Activated naive CD8-positive, alpha-beta T cell (primary cell): Measurements from ENCODE around the gene NEUROD2.

ENCODE experiments used
- H3K27ac Mint-ChIP-seq: one replicate; pipeline ENCODE4 v1.8.0; 2021; ENCODE audit warnings: mixed read lengths
- H3K27me3 Mint-ChIP-seq: one replicate; pipeline ENCODE4 v1.8.0; 2021; ENCODE audit warnings: mixed read lengths
- H3K36me3 Mint-ChIP-seq: one replicate; pipeline ENCODE4 v1.8.0; 2021; ENCODE audit warnings: mixed read lengths
- H3K4me1 Mint-ChIP-seq: one replicate; pipeline ENCODE4 v1.8.0; 2021; ENCODE audit warnings: low read depth, mixed read lengths
- H3K4me3 Mint-ChIP-seq: one replicate; pipeline ENCODE4 v1.8.0; 2021; ENCODE audit warnings: mild to moderate bottlenecking, mixed read lengths
- H3K9me3 Mint-ChIP-seq: one replicate; pipeline ENCODE4 v1.8.0; 2021; ENCODE audit warnings: low read depth, mixed read lengths

The NEUROD2 gene

GRCh38 chr17:39639566-39640458 lies 32.1 kb upstream of the NEUROD2 start:
- Mint-ChIP-seq H3K27ac (peak overlapping the region; percentile 46), H3K4me3 (peak overlapping the region; percentile 69), H3K4me1 (peaks cover 75% of the 10 kb centered on the region), H3K27me3 (no peaks in the 10 kb centered on the region), H3K36me3 (no peaks in the 10 kb centered on the region), H3K9me3 (no peaks in the 10 kb centered on the region)

GRCh38 chr17:39639043-39639442 lies 31.3 kb upstream of the NEUROD2 start:
- Mint-ChIP-seq H3K4me3 (peak overlapping the region; percentile 68), H3K4me1 (peaks cover 76% of the 10 kb centered on the region), H3K27ac (no peak overlapping the region), H3K9me3 (no peaks in the 10 kb centered on the region), H3K27me3 (no peaks in the 10 kb centered on the region), H3K36me3 (no peaks in the 10 kb centered on the region)

- Mint-ChIP-seq H3K27me3 (no peaks in the 10 kb centered on the region), H3K4me3 (peak overlapping the region; percentile 97), H3K27ac (peak overlapping the region; percentile 86), H3K4me1 (peaks cover 69% of the 10 kb centered on the region), H3K9me3 (no peaks in the 10 kb centered on the region), H3K36me3 (no peaks in the 10 kb centered on the region)
These were observed 30.6 kb upstream of the NEUROD2 start for GRCh38 chr17:39638317-39638716.

GRCh38 chr17:39636927-39637736 lies 29.4 kb upstream of the NEUROD2 start, which contains the start of gene STARD3:
STARD3 (plus strand) TSS chr17:39637144; CDS start chr17:39653532, 16,388 bp downstream.
- Mint-ChIP-seq H3K4me3 (peak within 1 kb of the TSS; percentile 97), H3K36me3 (no peaks in the 10 kb centered on the region), H3K27me3 (no peaks in the 10 kb centered on the region), H3K9me3 (no peaks in the 10 kb centered on the region), H3K27ac (peak within 1 kb of the TSS; percentile 86), H3K4me1 (peaks cover 58% of the 10 kb centered on the region)

- Mint-ChIP-seq H3K27ac (peak overlapping the region; percentile 79), H3K27me3 (no peaks in the 10 kb centered on the region), H3K36me3 (no peaks in the 10 kb centered on the region), H3K4me1 (peaks cover 52% of the 10 kb centered on the region), H3K4me3 (peak overlapping the region; percentile 97), H3K9me3 (no peaks in the 10 kb centered on the region)
These were observed 28.8 kb upstream of the NEUROD2 start for GRCh38 chr17:39636587-39636926.

GRCh38 chr17:39635614-39636176 lies 28.0 kb upstream of the NEUROD2 start:
- peaks cover 2% of the 10 kb centered on the region for H3K27me3 Mint-ChIP-seq
- no peaks in the 10 kb centered on the region for H3K36me3 Mint-ChIP-seq
- H3K4me3 Mint-ChIP-seq, result peak overlapping the region; percentile 97
- H3K9me3 Mint-ChIP-seq, result no peaks in the 10 kb centered on the region
- H3K4me1 Mint-ChIP-seq, result peaks cover 47% of the 10 kb centered on the region
- peak overlapping the region; percentile 79 for H3K27ac Mint-ChIP-seq

- Mint-ChIP-seq H3K36me3 (no peaks in the 10 kb centered on the region), H3K27me3 (peaks cover 2% of the 10 kb centered on the region), H3K9me3 (no peaks in the 10 kb centered on the region), H3K4me3 (no peak overlapping the region), H3K27ac (no peak overlapping the region), H3K4me1 (peaks cover 37% of the 10 kb centered on the region)
These were observed 26.7 kb upstream of the NEUROD2 start for GRCh38 chr17:39634384-39634871.

- H3K27me3 Mint-ChIP-seq, result peaks cover 4% of the 10 kb centered on the region
- no peak overlapping the region for H3K4me3 Mint-ChIP-seq
- no peak overlapping the region for H3K27ac Mint-ChIP-seq
- no peaks in the 10 kb centered on the region for H3K9me3 Mint-ChIP-seq
- peaks cover 29% of the 10 kb centered on the region for H3K4me1 Mint-ChIP-seq
- H3K36me3 Mint-ChIP-seq, result no peaks in the 10 kb centered on the region
These were observed 26.0 kb upstream of the NEUROD2 start for GRCh38 chr17:39633570-39634183.

- H3K4me1 Mint-ChIP-seq, result peaks cover 17% of the 10 kb centered on the region
- no peaks in the 10 kb centered on the region for H3K9me3 Mint-ChIP-seq
- no peak overlapping the region for H3K27ac Mint-ChIP-seq
- H3K4me3 Mint-ChIP-seq, result no peak overlapping the region
- H3K36me3 Mint-ChIP-seq, result no peaks in the 10 kb centered on the region
- H3K27me3 Mint-ChIP-seq, result peaks cover 6% of the 10 kb centered on the region
These were observed 24.6 kb upstream of the NEUROD2 start for GRCh38 chr17:39632153-39632941.

- H3K4me1 Mint-ChIP-seq, result peaks cover 19% of the 10 kb centered on the region
- no peaks in the 10 kb centered on the region for H3K36me3 Mint-ChIP-seq
- H3K4me3 Mint-ChIP-seq, result no peak overlapping the region
- no peak overlapping the region for H3K27ac Mint-ChIP-seq
- H3K9me3 Mint-ChIP-seq, result no peaks in the 10 kb centered on the region
- peaks cover 6% of the 10 kb centered on the region for H3K27me3 Mint-ChIP-seq
These were observed 23.7 kb upstream of the NEUROD2 start for GRCh38 chr17:39631403-39631802.

GRCh38 chr17:39629898-39630297 lies 22.2 kb upstream of the NEUROD2 start:
- Mint-ChIP-seq H3K36me3 (no peaks in the 10 kb centered on the region), H3K4me3 (no peak overlapping the region), H3K27ac (no peak overlapping the region), H3K4me1 (peaks cover 17% of the 10 kb centered on the region), H3K9me3 (no peaks in the 10 kb centered on the region), H3K27me3 (peaks cover 7% of the 10 kb centered on the region)

GRCh38 chr17:39629494-39629880 lies 21.8 kb upstream of the NEUROD2 start:
- Mint-ChIP-seq H3K4me1 (peaks cover 17% of the 10 kb centered on the region), H3K27me3 (peaks cover 7% of the 10 kb centered on the region), H3K36me3 (no peaks in the 10 kb centered on the region), H3K4me3 (no peak overlapping the region), H3K9me3 (no peaks in the 10 kb centered on the region), H3K27ac (no peak overlapping the region)

GRCh38 chr17:39628655-39629493 lies 21.2 kb upstream of the NEUROD2 start:
- H3K27me3 Mint-ChIP-seq, result peaks cover 7% of the 10 kb centered on the region
- no peaks in the 10 kb centered on the region for H3K9me3 Mint-ChIP-seq
- peaks cover 12% of the 10 kb centered on the region for H3K4me1 Mint-ChIP-seq
- H3K27ac Mint-ChIP-seq, result no peak overlapping the region
- H3K36me3 Mint-ChIP-seq, result no peaks in the 10 kb centered on the region
- no peak overlapping the region for H3K4me3 Mint-ChIP-seq
